IPS-NIHi7 (cell line): ENCODE results near the gene ZNF248.
"Not testable (repeated sequence)": the region's sequence is repeated elsewhere in the genome, so short reads cannot be mapped to it uniquely, and the experiment has no call there.

ENCODE experiments used
- DNase-seq: peaks from one replicate; pipeline ENCODE4 v3.0.0; 2012; ENCODE audit warnings: mixed read lengths; ENCODE audit errors: extremely low spot score

Gene ZNF248

DNA sequence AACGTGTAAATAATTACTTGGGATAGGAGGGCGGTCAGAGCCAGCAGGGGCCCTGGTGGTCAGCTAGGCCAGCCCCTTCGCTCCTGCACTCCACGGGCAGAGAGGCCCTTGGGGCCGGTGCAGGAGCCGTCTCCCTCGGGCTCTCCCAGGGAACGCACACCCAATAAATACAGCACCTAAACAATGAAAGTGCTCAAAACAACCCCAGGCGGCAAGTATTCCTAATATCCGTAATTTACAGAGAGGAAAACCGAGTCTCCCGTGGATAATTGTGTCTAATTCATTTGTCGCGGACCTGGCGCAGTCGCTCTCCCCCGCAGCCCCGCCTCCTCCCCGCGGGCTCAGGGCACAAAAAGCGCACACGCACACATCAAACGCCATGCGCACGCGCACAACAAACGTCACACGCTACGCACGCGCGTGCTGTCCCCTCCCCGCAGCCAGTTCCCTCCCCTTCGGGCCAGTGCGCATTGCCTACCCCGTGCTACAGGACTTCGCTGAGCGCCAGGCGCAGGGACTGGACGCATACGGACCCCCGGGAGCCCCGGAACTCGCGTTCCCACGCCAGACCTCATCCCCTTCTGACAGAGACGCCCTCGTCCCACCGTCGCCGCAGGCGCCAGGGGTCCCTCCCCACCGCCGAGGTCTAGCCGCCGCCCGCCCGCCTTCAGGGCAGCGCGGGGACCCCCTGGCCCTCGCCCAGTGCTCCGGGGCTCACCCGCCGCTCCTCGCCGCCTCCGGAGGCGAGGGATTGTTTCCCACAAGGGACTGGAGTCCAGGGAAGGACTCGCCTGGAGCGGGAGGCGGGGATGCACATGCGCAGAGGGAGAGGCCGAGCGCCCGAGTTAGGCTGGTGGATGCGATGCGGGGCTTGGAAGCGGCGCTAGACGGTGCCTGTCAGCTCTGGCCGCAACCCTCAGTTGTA is at the start of gene ZNF248:
TSS of gene ZNF248 (minus strand) at position 324 of the 925 bp plus-strand sequence. CDS start 1,300 bp downstream, outside the sequence.
- peak; percentile 90 for DNase-seq

DNA sequence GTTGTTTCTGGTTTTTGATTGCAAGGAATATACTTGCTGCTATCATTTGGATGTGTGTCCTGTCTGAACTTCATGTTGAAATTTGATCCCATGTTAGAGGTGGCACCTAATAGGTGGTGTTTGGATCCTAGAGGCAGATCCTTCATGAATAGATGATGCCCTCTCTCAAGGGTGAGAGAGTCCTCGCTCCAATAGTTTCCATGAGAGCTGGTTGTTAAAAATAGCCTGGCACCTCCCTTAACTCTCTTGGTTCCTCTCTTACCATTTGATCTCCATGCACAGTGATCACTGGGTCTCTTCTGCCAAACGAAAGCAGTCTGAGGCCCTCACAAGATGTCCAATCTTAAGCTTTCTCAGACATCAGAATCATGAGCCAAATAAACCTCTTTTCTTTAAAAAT is 49.0 kb upstream of the ZNF248 start:
- no peak for DNase-seq

DNA sequence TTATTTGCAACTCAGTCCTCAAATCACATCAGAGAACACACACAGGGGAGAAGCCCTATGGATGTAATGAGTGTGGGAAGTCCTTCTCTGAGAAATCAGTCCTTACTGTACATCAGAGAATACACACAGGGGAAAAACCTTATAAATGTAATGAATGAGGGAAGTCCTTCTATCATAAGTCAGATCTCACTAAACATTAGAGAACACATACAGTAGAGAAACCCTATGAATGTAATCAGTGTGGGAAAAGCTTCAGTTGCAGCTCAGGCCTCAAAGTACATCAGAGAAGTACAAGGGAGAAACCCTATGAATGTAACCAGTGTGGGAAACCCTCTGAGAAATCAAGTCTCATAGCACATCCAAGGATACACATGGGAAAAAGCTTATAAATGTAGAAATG is 39.0 kb upstream of the ZNF248 start:
- no peak for DNase-seq

DNA sequence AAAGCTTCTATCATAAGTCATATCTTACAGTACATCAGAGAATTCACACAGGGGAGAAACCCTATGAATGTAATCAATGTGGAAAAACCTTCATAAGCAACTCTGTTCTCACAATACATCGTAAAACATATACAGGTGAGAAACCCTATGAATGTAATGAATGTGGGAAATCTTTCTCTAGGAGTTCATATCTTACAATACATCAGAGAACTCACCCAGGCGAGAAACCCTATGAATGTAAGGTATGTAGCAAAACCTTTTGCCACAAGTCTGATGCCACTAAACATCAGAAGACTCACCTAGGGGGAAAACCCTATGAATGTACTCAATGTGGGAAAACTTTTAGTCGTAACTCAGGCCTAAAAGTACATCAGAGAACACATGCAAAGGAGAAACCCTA is 38.3 kb upstream of the ZNF248 start:
- DNase-seq, result no peak

DNA sequence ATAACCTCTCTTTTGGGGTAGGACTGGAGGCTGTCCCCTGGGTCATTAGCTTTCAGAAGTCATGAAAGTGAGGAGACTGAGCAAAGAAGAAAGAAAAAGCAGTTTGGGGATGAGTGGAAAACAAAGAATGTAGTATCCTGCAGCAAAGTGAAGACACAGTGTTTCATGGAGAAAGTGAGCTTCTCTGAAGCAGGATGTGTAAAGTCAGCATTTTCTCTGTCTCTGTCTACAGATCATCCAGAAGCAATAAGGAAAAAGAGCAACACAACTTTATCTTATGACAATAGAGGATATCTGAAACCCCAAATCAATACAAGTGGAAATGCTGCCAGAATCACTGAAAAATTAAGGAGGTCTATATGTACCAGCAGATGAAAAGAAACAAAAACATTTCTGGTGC is 28.4 kb upstream of the ZNF248 start:
- DNase-seq, result no peak

DNA sequence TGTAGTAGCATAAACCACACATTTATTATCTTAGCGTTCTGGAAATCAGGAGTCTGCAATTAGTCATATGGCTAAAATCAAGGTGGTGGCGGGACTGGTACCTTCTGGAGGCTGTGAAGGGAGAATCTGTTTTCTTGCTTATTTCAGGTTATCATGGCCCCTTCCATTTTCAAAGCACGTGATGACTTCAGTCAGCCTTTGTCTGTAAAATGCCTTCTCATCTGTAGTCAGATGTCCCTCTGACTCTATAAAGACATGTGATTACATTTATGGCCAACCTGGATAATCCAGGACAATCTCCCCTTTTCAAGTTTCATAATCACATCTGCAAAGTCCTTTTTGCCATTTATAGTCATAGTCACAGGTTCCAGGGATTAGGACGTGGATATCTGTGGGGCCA is 15.5 kb upstream of the ZNF248 start:
- DNase-seq, result no peak

DNA sequence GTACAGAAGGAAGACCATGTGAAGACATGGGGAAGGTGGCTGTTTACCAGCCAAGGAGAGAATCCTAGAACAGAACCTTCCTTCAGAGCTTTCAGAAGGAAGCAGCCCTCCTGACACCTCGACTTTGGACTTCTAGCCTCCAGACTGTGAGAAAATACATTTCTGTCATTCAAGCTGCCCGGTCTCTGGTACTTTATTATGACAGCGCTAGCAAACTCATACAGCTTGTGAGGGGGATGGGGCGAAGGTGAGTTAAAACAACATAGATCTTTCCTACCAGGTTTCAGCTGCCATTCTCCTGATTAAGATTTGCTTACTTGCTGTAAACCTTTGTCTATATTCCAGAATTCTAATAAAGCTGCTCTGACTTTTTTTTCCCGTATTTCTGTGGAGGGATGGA is 14.9 kb upstream of the ZNF248 start:
- DNase-seq, result no peak

DNA sequence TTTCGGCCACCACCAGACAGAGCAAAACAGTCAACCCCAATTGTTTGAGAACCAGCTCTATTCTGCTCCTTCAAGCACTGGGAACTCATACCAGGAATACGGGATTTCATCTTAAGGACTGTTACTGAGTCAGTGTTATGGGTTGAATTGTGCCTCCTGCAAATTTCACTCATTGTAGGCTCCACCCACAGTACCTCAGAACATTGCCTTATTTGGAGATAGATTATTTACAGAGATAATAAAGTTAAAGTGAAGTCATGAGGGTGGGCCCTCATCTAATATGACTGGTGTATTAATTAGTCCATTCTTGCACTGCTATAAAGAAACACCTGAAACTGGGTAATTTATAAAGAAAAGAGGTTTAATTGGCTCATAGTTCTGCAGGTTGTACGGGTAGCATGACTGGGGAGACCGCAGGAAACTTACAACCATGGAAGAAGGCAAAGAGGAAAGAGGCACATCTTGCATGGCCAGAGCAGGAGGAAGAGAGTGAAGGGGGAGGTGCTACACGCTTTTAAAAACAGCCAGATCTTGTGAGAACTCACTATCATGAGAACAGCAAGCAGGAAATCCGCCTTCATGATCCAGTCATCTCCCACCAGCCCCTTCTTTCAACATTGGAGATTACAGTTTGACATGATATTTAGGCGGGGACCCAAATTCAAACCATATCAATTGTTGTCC is 14.3 kb upstream of the ZNF248 start:
- DNase-seq, result no peak

DNA sequence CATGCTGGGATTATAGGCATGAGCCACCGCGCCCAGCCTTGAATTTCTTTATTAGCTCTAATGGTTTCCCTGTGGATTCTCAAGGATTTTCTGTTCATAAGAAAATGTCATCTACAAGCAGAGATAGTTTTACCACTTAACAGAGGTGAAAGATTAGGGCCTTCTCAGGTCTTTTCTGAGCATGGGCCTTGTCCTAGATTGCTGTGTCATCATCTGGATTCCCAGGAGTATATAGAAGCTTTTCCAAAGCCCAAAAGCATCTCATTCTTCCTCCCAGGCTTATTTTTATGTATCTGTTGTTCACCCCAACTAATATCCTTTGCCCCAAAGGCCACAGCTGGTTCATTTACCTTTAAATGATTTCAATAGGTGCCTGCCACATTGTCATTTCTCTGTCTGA is 13.7 kb upstream of the ZNF248 start:
- no peak for DNase-seq

DNA sequence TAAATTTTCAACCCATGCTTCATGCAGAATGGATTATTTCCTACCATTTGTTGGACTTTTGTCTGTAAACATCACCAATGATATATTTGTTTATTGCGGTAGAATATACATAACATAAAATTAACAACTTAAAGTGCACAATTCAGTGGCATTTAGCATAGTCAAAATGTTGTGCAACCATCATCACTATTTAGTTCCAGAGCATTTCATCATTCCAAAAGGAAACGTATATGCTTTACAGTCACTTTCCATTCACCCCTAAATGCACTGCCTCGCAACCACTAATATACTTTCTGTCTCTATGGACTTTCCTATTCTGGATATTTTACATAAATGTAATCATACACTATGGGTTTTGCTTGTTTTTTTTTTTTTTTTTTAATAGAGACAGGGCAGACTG is 11.4 kb upstream of the ZNF248 start:
- DNase-seq, result no peak

DNA sequence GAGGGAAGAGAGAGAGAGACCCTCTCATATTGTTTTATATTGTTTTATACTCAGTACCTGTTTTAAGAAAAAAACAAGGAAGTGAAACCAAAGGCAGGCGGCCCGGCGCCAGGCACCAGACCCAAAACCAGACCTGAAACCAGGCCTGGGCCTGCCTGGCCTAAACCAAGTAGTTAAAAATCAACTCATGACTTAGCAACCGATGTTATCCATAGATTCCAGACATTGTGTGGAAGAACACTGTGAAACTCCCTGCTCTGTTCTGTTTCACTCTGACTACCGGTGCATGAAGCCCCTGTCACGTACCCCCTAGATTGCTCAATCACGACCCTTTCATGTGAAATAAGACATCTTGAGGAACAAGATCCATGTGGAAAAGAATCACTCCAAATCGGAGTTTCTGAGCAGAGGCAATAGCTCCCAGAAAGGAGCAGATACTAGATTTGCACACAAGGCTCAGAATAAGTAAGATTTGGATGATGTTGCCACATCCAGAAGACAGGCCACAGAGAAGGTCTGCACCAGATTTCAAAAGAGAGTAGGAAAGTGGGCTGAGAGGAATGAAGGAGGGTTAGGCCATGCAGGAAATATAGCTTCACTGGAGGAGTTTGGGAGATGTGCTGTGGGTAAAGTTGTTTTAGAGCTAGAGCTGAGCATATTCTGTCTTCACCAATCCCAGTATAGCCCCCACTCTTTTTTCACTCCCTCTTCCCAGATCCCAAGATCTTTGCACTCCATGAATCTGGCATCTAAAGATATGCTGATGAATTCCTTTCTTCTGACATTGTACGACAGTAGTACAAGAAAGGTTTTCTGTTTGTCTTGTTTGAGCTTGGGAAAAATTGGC is 8.8 kb upstream of the ZNF248 start:
- DNase-seq, result no peak

DNA sequence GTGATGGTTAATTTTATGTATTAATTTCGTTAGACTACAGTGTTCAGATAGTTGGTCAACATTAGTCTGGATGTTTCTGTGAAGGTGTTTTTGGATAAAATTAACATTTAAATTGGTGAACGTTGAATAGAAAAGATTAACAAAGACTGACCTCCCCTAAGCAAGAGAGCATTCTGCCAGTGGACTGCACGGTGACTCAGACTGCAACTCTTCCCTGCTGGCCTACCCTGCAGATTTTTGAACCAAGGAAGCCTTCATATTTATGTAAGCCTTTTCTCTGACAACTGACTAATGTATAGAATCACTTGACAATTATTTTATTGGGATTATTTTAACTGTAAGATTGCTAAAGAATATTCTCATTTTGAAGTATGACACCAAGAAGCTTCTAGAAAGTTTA is 7.9 kb upstream of the ZNF248 start:
- no peak for DNase-seq

DNA sequence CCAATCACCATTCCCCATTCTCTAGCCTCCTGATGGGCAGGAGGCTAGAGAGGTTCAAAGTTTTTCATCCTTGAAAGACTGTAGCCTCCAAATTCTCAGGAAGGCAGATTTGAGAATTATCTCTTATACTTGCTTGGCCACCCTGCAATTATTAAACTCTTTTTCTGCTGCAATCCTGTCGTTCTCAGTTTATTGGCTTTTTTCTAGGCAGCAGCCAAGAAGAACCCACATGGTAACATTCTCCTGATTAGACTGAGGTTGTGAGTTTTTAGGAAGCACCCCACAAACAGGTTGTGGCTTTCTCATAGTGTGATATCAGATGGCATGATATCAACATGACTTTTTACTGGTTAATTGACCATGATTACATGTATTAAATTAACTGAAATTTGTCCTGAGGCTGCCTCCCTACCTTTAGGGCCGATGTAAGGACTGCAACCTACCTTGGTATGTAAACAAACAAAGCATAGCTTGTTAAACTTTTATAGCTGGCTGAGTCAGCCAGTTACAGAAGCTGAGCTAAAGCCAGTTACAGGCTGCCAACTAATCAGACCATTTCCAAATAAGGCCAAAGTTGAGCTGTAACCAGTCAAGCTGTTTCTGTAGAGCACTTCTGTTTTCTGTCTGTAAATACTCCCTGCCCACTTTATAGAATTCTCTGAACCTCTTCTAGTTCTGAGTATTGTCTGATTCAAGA is 3.2 kb upstream of the ZNF248 start:
- no peak for DNase-seq

DNA sequence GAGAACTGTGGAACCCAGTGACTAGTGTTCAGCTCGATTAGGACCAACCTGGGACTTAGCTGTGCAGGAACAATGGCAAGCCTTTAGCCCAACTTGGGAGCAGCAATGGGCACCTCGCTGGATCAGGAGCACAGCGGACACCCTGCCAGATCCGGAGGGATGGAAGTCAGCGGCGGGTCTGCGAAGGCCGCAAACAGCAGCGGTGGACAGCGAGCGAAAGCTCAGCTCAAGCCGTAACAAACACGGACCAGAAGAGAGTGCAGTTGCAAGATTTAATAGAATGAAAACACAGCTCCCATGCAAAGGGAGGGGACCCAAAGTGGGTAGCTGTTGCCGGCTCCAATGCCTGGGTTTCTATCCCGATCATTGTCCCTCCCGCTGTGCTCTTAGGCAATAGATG is 1.9 kb upstream of the ZNF248 start:
- DNase-seq, result not testable (repeated sequence)

DNA sequence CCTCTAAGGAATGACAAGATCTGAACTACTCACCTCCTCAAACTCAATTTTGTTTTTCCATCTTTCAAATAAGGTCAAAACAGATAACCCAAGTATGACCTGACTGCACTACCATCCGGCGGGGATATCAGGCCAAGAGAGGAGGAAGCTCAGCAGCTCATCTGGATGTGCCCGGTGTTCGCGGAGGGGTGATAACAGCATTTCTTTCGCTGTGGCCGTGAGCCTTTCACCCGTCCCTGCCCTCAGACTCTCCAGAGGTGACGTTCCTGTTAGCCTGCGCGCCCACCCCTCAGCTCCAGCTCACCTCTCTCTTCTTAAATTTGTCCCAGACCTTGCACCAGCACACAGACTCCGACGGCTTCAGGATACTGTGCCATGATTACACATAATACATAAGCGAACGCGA is 526 bp downstream of the ZNF248 start:
- DNase-seq, result peak; percentile 20

DNA sequence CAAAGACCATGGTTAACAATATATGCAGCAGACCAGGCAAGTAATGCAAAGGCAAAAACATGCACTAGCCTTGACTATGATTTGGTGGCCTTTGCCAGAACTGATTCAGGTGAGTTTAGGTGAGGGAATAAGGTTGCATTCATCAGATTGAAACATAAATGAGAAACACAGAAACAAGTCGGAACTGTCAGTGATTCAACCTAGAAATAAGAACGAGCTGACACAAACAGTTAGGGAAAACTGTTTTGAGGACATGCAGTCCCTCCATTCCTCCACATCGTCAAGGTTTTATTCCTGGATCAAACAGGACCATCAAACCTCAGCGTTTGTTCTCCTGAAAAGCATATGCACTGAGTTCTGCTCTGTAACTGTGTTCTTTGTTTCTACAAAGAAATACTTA is 1.8 kb downstream of the ZNF248 start:
- DNase-seq, result no peak

DNA sequence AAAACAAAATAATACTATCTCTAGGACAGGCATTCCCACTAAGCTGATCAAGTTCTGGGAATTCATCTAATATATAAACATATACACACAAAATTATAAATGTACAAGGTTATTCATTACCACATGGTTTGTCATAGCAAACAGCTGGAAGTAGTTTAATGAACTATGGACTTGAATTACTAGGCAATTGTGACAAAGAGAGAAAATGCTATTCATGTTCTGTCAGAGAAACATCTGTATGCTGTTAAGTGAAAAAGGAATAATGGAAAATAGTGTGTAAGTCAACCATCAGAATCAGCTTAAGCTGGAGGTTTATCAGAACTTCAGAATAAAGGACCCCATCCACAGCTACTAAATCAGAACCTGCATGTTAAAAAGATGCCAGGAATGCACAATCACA is 2.8 kb downstream of the ZNF248 start:
- no peak for DNase-seq

DNA sequence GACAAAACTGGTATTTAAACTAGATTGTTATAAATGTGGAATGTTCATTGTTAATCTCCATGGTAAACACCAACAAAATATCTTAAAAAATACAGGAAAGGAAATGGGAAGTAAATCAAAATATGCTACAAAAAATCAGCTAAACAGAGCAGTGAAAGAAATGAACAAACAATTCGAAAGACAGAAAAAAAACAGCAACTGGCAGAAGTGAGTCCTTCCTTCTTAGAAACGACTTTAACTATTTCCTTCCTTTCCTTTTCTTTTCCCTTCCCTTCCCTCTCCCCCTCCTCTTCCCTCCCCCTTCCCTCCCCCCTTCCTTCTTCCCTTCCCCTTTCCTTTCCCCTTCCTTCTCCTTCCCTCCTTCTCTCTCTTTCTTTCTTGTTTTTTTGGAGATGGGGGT is 12.8 kb downstream of the ZNF248 start:
- DNase-seq, result no peak

DNA sequence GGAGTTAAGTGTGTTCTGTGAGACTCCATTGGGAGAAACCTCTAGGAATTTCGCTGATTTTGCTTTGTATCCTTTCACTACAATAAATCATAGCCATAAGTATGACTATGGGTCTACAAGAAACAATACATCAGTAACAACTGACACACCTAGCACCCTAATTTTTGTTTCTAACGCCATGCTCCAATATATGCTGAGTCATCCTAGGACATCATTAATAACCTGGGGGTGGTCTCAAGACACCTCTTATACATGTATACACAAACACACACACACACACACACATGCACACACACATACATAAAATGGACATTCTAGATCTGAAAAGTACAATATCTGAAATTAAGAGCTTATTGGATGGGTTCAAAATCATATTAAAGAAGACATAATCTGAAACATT is 18.2 kb downstream of the ZNF248 start:
- DNase-seq, result no peak

DNA sequence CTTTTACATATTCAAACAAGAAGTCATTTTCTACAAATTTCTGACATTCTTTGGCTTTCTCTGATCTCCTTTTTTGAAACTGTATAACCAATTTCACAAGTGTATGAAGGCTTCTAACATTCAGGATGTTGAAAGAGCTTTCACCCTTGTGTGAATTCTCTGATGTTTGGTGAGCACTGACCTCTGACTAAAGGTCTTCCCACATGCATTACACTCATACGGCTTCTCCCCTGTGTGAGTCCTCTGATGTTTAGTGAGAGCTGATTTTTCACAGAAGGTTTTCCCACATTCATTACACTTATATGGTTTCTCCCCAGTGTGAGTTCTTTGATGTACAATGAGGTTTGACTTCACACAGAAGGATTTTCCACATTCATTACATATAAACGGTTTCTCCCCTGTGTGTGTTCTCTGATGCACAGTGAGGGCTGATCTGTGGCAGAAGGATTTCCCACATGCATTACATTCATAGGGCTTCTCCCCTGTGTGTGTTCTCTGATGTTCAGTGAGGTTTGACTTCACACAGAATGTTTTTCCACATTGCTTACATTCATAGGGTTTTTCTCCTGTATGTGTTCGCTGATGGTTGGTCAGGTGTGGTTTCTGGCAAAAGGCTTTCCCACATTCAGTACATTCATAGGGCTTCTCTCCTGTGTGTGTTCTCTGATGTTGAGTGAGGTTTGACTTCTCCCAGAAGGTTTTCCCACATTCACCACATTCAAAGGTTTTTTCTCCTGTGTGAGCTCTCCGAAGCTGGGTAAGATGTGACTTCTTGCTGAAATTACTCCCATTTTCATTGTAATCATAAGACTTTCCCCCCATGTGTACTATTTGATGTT is 25.7 kb downstream of the ZNF248 start:
- no peak for DNase-seq

DNA sequence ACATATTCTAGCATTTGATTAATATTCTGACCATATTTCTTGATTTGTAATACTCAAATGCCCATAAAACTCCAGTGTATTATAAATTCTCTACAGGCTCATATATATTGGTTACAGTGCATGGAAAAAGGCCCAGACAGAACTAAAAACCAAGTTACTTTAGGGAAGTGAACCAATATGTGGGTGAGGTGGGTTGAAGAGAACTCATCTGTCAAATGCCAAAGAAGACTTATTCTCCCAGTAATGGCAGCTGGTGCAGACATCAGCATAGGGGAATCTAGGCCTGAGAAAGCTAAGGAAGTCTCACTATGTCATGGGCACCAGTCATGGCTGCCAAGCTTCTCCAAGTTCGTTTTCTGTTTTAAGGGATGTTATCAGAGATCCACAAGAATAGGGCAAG is 30.6 kb downstream of the ZNF248 start:
- DNase-seq, result no peak
